ENCODE measurements around the gene TMEM30B.

Gene TMEM30B

DNA sequence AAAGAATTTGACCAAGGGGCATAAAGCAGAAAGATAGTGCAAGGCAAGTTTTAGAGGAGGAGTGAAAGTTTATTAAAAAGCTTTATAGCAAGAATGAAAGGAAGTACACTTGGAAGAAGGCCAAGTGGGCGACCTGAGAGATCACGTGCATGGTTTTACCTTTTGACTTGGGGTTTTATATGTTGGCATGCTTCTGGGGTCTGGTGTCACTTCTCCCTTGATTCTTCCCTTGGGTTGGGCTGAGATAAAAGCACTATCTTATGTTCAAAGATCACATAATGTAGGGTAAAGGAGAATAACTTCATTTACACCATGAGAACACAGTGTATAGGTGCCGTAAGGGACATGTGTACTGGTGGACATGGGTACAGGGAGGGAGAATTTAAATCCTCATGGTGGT is 17.7 kb upstream of the TMEM30B start:
- peak; percentile 14 for DNase-seq

DNA sequence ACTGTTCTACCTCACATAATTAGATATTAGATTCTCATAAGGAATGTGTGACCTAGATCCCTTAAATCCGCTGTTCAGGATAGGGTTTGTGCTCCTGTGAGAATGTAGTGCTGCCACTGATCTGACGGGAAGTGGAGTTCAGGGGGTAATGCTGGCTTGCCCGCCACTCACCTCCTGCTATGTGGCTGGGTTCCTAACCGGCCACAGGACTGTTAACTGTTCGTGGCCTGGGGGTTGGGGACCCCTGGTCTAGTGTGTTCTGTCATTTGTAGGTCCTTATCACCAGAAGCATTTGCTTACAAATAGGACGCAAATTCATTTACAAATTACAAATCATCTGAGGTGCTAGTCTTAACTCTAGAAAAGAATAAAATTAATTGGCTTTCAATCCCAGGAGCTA is 16.4 kb upstream of the TMEM30B start:
- DNase-seq = no peak

DNA sequence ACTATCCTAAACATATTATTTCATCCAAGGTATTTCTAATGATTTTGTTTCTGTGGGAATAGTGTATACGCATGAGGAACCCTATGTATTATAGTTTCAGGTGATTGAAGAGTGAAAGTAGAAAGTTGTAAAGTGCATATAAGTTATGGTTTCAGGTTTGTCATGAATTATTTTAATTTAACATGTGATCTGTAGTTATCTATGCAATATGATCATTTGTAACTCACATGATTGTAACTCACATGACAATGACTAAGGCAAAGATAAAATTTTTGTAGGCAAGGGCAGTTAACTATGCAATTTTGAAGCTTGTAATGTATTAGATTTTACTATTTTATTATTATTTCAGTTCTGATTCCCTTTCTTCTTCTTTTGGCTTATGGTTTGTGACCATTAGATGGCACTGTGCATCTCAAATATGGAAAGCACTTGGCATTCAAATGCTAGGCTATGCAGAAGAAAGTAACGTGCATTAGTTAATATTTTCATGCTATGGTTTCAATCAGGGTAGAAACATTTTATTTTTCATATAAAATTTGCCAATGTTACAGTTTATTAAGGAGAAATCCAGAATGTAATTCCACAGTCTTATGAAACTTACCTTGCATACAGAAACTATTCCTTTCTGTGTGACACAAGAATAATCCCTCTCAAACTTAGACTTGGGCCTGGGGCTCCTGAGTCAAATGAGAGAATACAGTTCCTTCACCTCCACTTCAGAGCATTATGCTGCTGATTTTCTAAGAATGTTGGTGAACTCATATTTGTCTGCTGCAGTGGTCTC is 15.8 kb upstream of the TMEM30B start:
- DNase-seq = peak; percentile 54

DNA sequence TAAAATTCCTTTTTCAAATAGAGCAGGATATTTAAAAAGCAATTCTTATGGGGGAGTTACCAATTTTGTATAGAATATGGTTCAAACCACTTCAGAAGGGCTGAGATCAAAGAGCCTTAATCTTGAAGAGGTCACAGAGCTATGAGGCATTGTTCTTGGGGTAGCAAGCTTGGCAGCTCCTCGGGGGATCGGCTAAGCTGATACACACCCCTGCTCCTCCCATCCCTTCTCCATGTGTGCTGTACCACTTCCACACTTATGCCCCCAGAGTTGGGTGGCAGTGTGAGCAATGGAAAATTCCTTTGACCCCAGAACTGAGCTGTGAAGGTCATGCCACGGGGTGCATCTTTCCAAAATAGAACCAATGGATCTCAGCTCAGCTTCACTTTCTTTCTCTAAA is 15.0 kb upstream of the TMEM30B start:
- DNase-seq = no peak

DNA sequence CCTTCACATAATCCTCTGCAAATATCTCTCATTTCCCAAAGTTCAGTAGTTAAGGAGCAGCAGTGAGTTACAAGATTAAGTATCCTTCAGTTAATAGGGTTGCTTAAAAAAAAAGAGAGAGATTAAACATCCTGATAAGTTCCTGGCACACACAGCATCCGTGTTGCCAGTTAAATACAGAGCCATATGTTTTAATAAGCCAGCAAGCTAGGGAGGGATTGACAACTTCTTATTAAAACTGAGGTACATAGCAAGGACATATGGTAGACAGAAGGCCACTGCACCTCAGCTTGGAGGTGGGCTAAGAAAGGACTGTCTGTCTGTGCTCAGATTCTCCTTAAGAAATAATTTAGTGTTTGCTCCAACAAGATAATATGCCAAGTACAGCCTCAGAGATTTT is 9.6 kb upstream of the TMEM30B start:
- no peak for DNase-seq

DNA sequence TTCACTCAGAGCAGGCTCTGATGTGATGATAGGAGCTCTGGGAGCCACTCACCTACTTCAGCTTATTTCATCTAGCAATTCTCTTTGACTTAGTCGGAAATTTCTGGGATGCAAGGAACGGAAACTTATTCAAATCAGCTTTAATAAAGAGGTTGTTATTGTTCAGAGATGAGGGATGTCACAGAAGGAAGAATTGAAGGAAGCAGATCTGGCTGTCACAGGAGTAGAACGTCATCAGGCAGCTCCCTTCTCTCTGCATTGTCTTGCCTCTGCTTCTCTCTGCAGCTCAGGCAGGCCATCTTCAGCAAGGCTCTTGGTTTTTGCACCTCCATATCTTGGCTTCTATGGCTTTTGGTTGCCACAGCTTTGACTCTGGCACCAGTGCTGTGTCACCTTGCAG is 7.6 kb upstream of the TMEM30B start:
- no peak for DNase-seq

DNA sequence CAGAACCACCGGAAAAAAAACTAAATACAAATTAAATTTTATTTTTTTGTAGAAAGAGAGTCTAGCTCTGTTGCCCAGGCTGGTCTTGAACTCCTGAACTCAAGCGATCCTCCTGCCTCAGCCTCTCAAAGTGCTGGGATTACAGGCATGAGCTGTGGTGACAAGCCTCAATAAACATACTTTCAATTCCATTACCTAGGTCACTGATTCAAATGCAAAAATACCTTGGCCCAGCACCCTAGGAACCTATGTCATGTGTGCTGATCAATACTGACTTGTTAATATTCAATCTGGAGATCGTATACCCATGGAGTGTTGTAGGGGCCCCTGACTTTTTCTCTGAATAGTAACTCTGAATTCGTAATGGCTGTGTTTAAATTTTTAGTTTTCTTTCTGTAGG is 7.1 kb upstream of the TMEM30B start:
- no peak for DNase-seq

DNA sequence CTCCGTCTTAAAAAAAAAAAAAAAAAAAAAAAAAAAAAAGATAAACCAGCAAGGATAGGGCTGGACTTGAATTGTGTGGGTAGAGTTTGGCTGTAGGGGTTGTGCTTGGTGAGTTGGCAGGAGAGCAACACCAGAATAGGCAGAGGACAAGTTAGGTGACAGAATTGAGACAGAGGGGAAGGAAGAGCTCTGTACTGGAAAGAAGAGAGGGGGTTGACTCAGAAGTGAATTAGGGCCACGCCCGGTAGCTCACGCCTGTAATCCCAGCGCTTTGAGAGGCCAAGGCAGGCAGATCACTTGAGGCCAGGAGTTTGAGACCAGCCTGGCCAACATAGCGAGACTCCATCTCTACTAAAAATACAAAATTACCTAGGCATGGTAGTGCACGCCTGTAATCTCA is 6.1 kb upstream of the TMEM30B start:
- DNase-seq = no peak

DNA sequence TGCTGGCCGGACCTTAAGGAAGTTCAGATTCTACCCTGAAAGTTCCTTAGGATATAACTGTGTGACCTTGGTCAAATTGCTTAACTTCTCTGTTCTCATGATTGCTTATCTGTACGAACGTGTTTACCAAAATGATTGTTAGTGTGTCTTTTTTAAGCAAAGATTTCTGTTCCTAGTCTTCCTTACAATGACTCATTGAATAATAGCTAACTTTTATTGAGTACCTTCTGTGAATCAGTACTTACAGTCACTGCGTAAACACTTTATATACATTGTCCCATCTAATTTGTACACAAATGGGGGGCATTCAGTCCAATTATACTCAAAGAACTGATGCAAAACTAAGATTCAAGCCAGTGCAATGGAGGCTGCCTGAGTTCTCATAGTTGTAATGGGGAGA is 4.2 kb upstream of the TMEM30B start:
- no peak for DNase-seq

DNA sequence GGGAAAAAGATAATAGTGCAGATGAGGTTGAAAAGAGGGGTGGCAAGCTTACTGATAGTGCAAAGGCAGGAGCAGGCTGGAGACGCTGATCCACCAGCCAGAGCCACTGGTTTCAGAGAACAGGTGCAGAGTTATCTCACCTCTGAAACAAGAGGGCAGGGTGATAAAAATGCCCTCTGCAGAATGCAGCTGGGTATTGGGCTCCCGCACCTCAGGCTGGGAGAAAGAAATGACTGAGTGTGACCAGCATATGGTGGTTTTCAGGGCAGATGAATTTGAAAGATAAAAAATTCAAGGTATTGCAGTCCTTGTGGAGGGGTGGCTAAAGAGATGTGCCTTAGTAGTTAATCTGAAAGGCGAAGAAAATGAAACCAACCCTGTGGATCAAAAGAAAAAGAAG is 2.9 kb upstream of the TMEM30B start:
- DNase-seq = no peak

DNA sequence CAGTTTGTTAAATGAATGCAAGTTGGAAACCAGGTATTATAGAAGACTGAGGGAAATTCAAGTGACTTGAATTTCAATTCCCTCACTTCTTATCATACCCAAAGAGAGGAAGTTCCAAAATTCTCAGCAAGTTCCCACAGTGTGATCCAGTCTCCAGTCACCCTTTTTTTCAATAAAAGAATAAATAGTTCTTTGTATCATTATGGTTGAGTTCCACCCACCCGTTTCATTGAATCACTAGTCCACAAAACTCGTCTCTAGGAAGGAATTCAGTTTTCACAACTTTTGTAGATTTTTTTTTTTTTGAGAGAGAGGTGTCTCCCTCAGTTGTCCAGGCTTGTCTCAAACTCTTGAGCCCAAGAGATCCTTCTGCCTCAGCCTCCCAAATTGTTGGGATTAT is 1.6 kb upstream of the TMEM30B start:
- no peak for DNase-seq

DNA sequence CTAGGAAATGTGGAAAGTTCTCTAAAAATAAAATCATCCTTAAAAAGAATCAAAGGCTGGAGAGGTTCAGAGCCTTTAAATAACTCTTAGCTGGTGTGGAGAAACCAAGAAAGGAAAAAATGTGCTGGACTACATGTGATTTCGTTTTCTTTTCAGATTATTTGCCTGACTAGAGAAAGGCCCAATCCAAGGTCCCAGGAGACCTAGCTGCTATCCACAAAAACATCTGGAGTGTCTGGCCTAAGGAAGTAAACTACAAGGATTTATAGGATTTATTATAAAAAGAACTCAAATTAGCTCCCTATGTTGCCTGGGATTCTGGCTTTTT is 774 bp upstream of the TMEM30B start:
- no peak for DNase-seq

DNA sequence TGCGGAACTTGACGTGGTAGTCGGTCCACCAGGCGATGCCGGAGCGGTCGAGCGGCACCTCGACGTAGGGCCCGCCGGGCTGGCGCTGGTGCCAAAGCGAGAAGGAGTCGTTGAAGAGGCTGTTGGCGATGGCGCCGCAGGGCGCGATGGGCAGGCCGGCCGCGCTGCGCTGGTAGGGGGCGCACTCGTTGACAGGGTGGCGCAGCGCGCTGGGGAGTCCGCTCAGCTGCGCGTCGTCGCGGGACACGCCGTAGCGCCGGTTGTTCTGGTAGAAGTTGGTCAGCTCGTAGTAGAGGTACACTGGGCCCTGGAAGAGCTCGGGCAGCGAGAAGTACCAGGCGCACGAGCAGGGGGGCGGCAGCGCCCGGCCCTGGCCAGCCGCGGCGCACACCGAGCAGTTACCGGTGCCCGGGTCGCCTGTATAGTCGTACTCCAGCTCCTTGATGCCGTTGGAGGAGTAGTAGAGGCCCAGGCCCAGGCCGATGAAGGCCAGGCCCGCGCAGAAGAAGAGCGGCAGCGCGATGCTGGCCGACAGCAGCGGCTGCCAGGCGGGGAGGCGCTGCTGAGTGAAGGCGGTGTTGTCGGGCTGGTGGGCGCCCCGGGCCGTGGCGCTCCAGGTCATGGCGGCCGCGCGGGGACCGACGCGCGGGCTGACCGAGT is 482 bp downstream of the TMEM30B start:
- DNase-seq = peak; percentile 71

DNA sequence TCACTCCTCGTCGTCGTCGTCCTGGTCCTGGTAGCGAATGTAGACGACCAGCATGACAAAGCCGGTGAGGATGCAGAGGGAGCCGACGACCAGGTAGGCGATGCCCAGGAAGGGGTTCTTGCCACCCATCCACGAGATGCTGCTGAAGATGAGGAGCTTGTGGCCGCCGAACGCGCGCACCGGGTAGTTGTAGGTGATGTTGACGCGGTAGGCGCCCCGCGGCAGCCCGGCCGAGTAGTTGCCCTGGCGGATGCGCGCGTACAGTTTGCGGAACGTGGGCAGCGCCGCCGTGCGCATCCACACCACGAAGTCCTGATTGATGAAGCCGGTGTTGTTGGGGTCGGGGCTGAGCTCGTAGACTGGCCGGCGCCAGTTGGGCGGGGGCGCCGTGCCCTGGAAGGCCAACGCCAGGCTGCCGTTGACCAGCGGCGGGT is 1.0 kb downstream of the TMEM30B start:
- no peak for DNase-seq

DNA sequence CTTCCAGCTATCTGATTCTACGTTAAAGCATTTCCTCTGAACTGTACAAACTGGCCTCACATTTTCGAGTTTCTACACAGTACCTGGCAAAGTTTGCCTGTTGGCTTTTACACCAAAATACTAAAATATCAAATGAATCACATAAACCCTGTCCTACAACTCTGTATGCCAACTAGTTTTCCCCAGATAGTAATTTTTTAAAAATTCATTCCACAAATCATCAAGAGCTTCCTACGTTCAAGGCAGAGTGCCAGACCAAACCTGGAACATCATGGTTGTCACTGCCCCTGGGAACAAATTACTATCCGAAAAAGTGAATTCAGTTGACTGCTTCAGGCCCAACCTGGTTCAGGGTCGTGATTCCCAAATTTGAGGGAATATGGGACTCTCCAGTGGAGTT is 2.1 kb downstream of the TMEM30B start:
- no peak for DNase-seq

DNA sequence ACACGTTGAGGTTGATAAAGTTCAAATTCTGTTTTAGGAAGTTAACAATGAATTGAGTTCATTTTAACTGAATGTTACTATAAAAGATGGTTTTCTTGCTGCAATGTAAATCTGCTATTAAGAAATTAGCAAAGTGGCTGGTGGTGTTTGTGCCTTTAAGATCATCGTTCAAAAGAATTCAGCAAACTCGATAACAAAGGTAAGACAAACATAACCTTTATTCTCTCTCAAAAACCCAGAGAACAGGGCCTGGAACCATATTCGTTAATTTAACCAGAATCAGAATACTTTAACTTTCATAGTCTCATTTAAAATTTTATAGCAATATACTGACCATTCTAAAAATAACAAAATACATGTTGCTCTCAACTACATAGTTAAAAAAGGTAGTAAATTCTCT is 3.4 kb downstream of the TMEM30B start:
- DNase-seq = no peak

DNA sequence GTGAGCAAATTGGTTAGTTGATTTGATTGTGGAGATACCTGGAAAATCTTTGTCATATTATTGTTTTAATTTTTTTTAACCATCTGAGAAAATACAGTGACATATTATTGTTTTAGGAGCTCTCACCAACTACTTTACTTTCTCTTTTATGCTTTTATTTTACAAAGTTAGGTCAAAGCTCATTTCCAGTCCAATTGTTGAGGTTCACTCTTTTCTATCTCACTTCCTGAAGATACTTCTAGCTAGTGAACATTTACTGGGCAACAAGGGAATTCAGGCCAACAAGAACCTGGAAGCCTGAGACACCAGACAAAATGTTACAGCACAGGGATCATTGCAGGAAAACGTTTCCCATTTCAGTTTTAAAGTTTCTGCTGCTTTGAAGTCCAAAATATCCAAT is 3.9 kb downstream of the TMEM30B start:
- DNase-seq = no peak

DNA sequence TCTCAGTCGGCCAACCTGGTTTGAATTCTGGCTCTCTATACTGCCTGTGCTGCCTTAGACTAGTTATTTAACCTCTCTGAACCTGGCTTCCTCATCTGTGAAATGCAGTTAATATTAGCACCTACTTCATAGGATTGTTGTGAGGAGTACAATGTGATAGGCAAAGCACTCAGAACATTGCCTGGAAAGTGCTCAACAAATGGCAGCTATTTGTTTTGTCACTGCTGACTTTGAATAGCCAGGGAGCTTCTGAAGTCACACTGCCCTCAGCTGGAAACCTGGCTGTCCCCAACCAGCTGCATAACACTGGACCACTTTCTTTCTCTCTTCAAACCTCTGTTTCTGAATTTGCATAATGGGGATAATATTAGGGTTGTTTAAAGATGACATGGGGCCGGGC is 9.6 kb downstream of the TMEM30B start:
- DNase-seq = no peak

DNA sequence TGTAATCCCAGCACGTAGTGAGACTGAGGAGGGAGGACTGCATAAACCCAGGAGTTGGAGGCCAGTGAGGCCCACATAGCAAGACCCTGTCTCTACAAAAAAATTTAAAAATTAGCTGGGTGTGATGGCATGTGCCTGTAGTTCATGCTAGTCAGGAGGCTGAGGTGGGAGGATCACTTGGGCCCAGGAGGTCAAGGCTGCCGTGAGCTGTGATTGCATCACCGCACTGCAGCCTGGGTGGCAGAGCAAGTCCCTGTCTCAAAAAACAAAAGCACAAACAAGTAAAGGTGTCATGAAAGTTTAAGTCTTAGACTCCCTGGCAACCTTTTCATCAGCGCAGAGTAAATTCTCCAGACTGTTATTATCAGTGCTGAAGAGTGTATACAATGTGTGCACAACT is 10.4 kb downstream of the TMEM30B start:
- DNase-seq = no peak

DNA sequence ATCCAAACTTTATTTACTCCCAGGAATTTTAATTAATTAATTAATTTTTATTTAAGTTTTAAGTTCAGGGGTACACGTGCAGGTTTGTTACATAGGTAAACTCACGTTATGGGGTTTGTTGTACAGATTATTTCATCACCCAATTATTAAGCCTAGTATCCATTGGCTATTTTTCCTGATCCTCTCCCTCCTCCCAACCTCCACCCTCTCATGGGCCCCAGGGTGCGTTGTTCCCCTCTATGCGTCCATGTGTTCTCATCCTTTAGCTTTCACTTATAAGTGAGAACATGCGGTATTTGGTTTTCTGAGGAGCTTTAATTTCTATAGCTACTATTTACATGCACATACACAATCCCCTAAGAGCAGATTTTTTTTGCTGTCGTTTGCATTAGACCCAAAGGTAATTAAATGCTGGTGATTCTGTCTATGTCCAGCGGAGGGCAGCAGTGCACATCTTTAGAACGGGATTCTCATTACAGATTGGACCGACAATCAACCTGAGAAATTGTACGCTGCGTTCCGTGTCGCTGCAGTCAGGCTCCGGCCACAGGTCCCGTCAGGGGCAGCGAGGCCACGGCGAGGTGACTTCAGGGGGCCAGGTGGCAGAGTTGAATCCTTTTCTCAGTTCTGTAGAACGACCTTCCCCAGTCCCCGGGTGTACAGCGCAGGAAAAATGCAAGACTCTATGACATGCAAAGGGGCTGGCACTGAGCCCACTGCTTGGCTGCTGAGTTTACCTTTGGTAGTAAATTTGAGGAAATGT is 11.6 kb downstream of the TMEM30B start:
- peak; percentile 67 for DNase-seq

DNA sequence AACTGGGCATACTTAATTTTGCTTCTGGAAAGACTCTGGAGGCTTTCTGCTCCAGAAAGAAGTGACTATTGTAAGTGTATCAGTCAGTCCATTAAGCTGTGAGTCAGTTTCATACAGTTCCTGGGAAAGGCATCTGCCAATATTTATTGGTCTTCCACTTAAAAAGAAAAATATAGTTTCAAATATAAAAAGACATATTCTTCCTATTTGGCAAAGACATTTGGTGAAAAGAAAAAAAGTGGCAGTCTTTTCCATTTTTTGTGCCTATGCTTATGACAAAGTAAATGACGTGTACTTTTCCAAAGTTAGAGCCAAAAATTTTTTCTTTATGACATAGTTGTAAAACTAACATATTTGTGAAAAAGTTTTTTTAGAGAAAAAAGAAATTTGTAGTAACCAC is 12.3 kb downstream of the TMEM30B start:
- no peak for DNase-seq

DNA sequence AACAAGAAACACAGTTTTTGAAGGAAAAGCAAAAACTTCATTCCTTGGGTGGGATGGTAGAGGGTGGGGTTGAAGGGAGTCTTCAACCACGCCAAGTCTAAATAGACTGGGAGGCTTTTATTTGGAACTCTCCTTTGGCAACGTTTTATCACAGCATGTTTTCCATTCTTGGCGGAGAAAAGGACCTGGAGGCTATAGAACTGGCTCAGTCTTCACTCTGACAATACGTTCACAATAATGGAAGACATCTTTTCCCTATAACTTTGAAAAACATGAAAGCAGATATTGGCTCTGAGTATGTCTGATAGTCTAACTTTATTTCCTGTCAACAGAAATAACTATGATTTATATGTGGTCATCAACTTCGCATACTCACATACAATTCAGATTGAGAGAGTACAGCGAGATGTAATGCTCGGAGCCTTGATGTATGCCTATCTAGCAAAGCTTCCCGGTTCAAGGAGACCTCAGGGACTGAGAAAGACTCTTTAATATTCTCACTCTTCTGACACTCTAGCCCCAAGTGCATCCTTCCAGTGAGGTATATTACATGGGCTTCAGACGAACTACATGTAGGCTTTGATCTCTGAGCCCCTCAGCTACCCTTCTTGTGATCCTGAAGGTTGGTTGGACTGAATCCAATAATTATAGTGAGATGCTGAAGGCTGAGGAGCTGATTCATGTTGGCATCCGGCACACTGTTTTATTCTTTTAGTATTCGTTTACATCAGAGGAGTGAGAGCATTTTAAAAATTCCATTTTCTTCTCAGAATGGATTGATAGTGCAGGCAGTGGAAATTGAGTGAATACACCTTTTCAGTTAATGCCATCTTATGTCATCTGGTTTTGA is 14.0 kb downstream of the TMEM30B start:
- DNase-seq = no peak

DNA sequence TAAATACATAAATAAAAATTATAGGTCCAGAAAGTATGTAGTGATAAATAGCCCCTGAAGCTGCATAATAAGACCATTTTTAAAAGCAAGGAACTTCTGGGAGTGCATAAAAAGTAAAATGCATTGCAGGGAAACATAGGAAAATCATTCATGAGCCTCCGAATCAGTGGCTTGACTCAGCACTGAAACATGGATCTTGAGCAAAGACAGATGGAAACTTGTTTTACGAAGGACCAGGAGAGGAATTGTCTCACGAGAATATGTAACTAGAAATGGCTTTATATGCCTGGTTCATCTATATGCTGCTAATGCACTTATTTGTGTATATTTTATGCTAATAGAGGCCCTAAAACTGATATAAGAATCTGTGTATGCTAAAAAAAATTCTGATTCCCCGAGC is 14.7 kb downstream of the TMEM30B start:
- no peak for DNase-seq
